CD14-positive monocyte (primary cell): ENCODE results near the gene DSC3. TPM values are rescaled to one million over a fixed set of nuclear protein-coding genes. Genes with fewer than 3 reads are reported as not detected.

Source experiments
- DNase-seq, 3 donors: peaks; one replicate each; pipeline ENCODE4 v3.0.0-alpha.2; 2011 to 2022
- H2AFZ ChIP-seq: 2 replicates; pipeline ENCODE4 v1.6.0; 2012; ENCODE audit warnings: mild to moderate bottlenecking, low read depth, low read length, inconsistent platforms; ENCODE audit not compliant: insufficient read depth, poor library complexity, severe bottlenecking
- H3K27ac ChIP-seq, 2 donors: 1 replicate in 1 of 2; 2 replicates in 1 of 2; pipeline ENCODE4 v1.5.1; 2012 to 2013; ENCODE audit warnings: low read length in 2 of 2, control low read depth in 1 of 2, inconsistent platforms in 1 of 2, low read depth in 1 of 2, mild to moderate bottlenecking in 1 of 2
- H3K27me3 ChIP-seq, 2 donors: one replicate each; pipeline versions ENCODE4 v1.6.0 to v1.6.1; 2011 to 2013; ENCODE audit warnings: low read length in 2 of 2; ENCODE audit not compliant: control insufficient read depth in 2 of 2, insufficient read depth in 2 of 2
- H3K36me3 ChIP-seq, 2 donors: replicated peaks in 1 of 2; 1 replicate in 1 of 2; 2 replicates in 1 of 2; pipeline versions ENCODE4 v1.5.1 to v1.6.1; 2012 to 2013; ENCODE audit warnings: low read length in 2 of 2, control low read depth in 1 of 2, inconsistent platforms in 1 of 2, mild to moderate bottlenecking in 1 of 2; ENCODE audit not compliant: insufficient read depth in 2 of 2, control insufficient read depth in 1 of 2
- H3K4me1 ChIP-seq, 2 donors: 1 replicate in 1 of 2; 2 replicates in 1 of 2; pipeline versions ENCODE4 v1.5.1 to v1.6.1; 2012 to 2013; ENCODE audit warnings: low read length in 2 of 2, control low read depth in 1 of 2, inconsistent platforms in 1 of 2, mild to moderate bottlenecking in 1 of 2, moderate library complexity in 1 of 2; ENCODE audit not compliant: insufficient read depth in 2 of 2, control insufficient read depth in 1 of 2
- H3K4me2 ChIP-seq: replicated peaks from 2 replicates; pipeline ENCODE3; 2012; ENCODE audit warnings: low read length, moderate library complexity, mild to moderate bottlenecking; ENCODE audit not compliant: poor library complexity, severe bottlenecking; ENCODE audit errors: extremely low read depth
- H3K4me3 ChIP-seq, 3 experiments: fragments of 200-600 bp in 1 of 3; sonication (generic) in 1 of 3; replicated peaks in 1 of 3; 1 replicate in 2 of 3; 2 replicates in 1 of 3; pipeline ENCODE4 v1.5.1; 2011 to 2013; ENCODE audit warnings: low read length in 3 of 3, mild to moderate bottlenecking in 3 of 3, control low read depth in 2 of 3, low read depth in 2 of 3, inconsistent platforms in 1 of 3, moderate library complexity in 1 of 3
- H3K79me2 ChIP-seq: 2 replicates; pipeline ENCODE4 v1.6.0; 2012; ENCODE audit warnings: mild to moderate bottlenecking, control low read depth, inconsistent platforms, low read length, moderate library complexity; ENCODE audit not compliant: insufficient read depth
- H3K9ac ChIP-seq: 2 replicates; pipeline ENCODE4 v1.6.0; 2017; ENCODE audit warnings: low read length, mild to moderate bottlenecking; ENCODE audit not compliant: insufficient read depth, poor library complexity, severe bottlenecking
- H3K9me3 ChIP-seq, 2 donors: replicated peaks in 1 of 2; 1 replicate in 1 of 2; 2 replicates in 1 of 2; pipeline versions ENCODE4 v1.5.1 to v1.6.1; 2012 to 2013; ENCODE audit warnings: low read length in 2 of 2, control low read depth in 1 of 2; ENCODE audit not compliant: control insufficient read depth in 1 of 2, insufficient read depth in 1 of 2
- H4K20me1 ChIP-seq: 2 replicates; pipeline ENCODE4 v1.6.0; 2012; ENCODE audit warnings: mild to moderate bottlenecking, low read length, control low read depth, moderate library complexity; ENCODE audit not compliant: insufficient read depth
- H3K27ac Mint-ChIP-seq, 7 donors: one replicate each; pipeline ENCODE4 v1.8.0; 2020; ENCODE audit warnings: mild to moderate bottlenecking in 7 of 7, mixed read lengths in 7 of 7, moderate library complexity in 6 of 7, inconsistent platforms in 2 of 7
- H3K27me3 Mint-ChIP-seq, 3 donors: one replicate each; pipeline ENCODE4 v1.8.0; 2021 to 2022; ENCODE audit warnings: low read depth in 3 of 3, mild to moderate bottlenecking in 3 of 3, mixed read lengths in 3 of 3, moderate library complexity in 3 of 3, inconsistent platforms in 1 of 3
- H3K36me3 Mint-ChIP-seq, 2 donors: one replicate each; pipeline ENCODE4 v1.8.0; 2020; ENCODE audit warnings: mixed read lengths in 2 of 2, inconsistent platforms in 1 of 2, mild to moderate bottlenecking in 1 of 2
- H3K4me1 Mint-ChIP-seq: one replicate; pipeline ENCODE4 v1.8.0; 2020; ENCODE audit warnings: mild to moderate bottlenecking, mixed read lengths
- H3K4me3 Mint-ChIP-seq, 2 donors: one replicate each; pipeline ENCODE4 v1.8.0; 2020; ENCODE audit warnings: mild to moderate bottlenecking in 2 of 2, mixed read lengths in 2 of 2, moderate library complexity in 1 of 2
- H3K9me3 Mint-ChIP-seq, 7 donors: one replicate each; pipeline ENCODE4 v1.8.0; 2020 to 2022; ENCODE audit warnings: mixed read lengths in 7 of 7, mild to moderate bottlenecking in 6 of 7, moderate library complexity in 6 of 7, inconsistent platforms in 2 of 7
- CTCF ChIP-seq: fragments of 200-600 bp; IDR thresholded peaks from one replicate; pipeline ENCODE4 v1.8.0; 2022; ENCODE audit warnings: antibody characterized with exemption, mild to moderate bottlenecking
- WGBS: methylation state at CpG from one replicate; pipeline ENCODE4 v1.1.5; 2013; ENCODE audit warnings: missing lambda C conversion rate; ENCODE audit not compliant: insufficient coverage; 5-methylcytosine and 5-hydroxymethylcytosine counted together
- intact Hi-C, 2 donors: fragments of 100-400 bp; cut with micrococcal nuclease; formaldehyde crosslinking; loops; one replicate each; pipeline versions ENCODE4 v1.15.0 to v1.15.1; 2023
- polyA plus RNA-seq, 3 donors: library from polyadenylated mRNA; depleted of rRNA in 1 of 3; unstranded in 2 of 3; stranded (reverse) in 1 of 3; fragments of 300-500 nt in 2 of 3; fragments of >200 nt in 1 of 3; fragmentation: Illumina TruSeq in 2 of 3; gene quantifications; 1 replicate in 2 of 3; 2 replicates in 1 of 3; pipeline ENCODE4 v1.2.3, GENCODE V29; 2012 to 2021

Gene DSC3
- polyA plus RNA-seq, 3 donors = not detected

- no peak overlapping the region for H3K27ac ChIP-seq
- H3K4me1 ChIP-seq = no peaks in the 10 kb centered on the region
- intact Hi-C loops = no loop called here
- Mint-ChIP-seq H3K4me3 (no peak overlapping the region), H3K36me3 (no peaks in the 10 kb centered on the region), H3K27ac (no peak overlapping the region), H3K4me1 (peaks cover 3% of the 10 kb centered on the region), H3K9me3 (peaks cover 0 to 3% (median 0%) of the 10 kb centered on the region in 7 donors), H3K27me3 (peaks cover 1 to 4% (median 2%) of the 10 kb centered on the region in 3 donors)
- no peaks in the 10 kb centered on the region for H4K20me1 ChIP-seq
- no peaks in the 10 kb centered on the region for H3K79me2 ChIP-seq
- TF ChIP-seq CTCF = no peak
- no peaks in the 10 kb centered on the region for H3K9me3 ChIP-seq
- H3K4me3 ChIP-seq = no peak overlapping the region
- H3K4me2 ChIP-seq = no peak overlapping the region
- H3K27me3 ChIP-seq = peaks cover 0 to 2% of the 10 kb centered on the region in 2 donors
- no CpG with 5 or more reads among the region's 1 CpG for WGBS
- no peak for DNase-seq
- no peaks in the 10 kb centered on the region for H3K36me3 ChIP-seq
- H2AFZ ChIP-seq = no peak overlapping the region
- H3K9ac ChIP-seq = no peak overlapping the region
These were observed 53.4 kb downstream of the DSC3 start for GRCh38 chr18:30989141-30989540.

- Histone ChIP-seq H3K4me3 (no peak overlapping the region), H3K9me3 (no peaks in the 10 kb centered on the region), H4K20me1 (no peaks in the 10 kb centered on the region), H3K4me2 (no peak overlapping the region), H3K27me3 (peaks cover 0 to 2% of the 10 kb centered on the region in 2 donors), H3K9ac (no peak overlapping the region), H3K36me3 (no peaks in the 10 kb centered on the region), H3K79me2 (no peaks in the 10 kb centered on the region), H2AFZ (no peak overlapping the region), H3K4me1 (no peaks in the 10 kb centered on the region), H3K27ac (no peak overlapping the region)
- H3K4me1 Mint-ChIP-seq = peaks cover 3% of the 10 kb centered on the region
- WGBS = 67% methylated on average over 1 of the region's 4 CpGs
- no peak overlapping the region for H3K4me3 Mint-ChIP-seq
- H3K9me3 Mint-ChIP-seq = peaks cover 0 to 3% (median 0%) of the 10 kb centered on the region in 7 donors
- H3K36me3 Mint-ChIP-seq = no peaks in the 10 kb centered on the region
- peaks cover 1 to 4% (median 2%) of the 10 kb centered on the region in 3 donors for H3K27me3 Mint-ChIP-seq
- intact Hi-C loops = no loop called here
- no peak for DNase-seq
- no peak for TF ChIP-seq CTCF
- no peak overlapping the region for H3K27ac Mint-ChIP-seq
These were observed 54.1 kb downstream of the DSC3 start for GRCh38 chr18:30988440-30988839.
